Activated T-helper 17 cell treated with anti-CD3 and anti-CD28 coated beads, Interleukin-2, amount 50 U/mL, for 72 hours (primary cell): ENCODE results near the gene AKAP13. TPM values are rescaled to one million over a fixed set of nuclear protein-coding genes. Genes with fewer than 3 reads are reported as not detected.

Source experiments
- ATAC-seq: fragments of 150-1000 bp; cut with Tn5 transposase; replicated peaks from 2 replicates; pipeline ENCODE4 v1.10.0; 2021; ENCODE audit warnings: mild to moderate bottlenecking, moderate library complexity
- H3K27ac Mint-ChIP-seq: one replicate; pipeline ENCODE4 v1.8.0; 2022; ENCODE audit warnings: mixed read lengths
- H3K27me3 Mint-ChIP-seq: one replicate; pipeline ENCODE4 v1.8.0; 2022; ENCODE audit warnings: mixed read lengths
- H3K36me3 Mint-ChIP-seq: one replicate; pipeline ENCODE4 v1.8.0; 2022; ENCODE audit warnings: low read depth, mild to moderate bottlenecking, mixed read lengths
- H3K4me1 Mint-ChIP-seq: one replicate; pipeline ENCODE4 v1.8.0; 2022; ENCODE audit warnings: mixed read lengths
- H3K4me3 Mint-ChIP-seq: one replicate; pipeline ENCODE4 v1.8.0; 2022; ENCODE audit warnings: mild to moderate bottlenecking, mixed read lengths
- H3K9me3 Mint-ChIP-seq: one replicate; pipeline ENCODE4 v1.8.0; 2022; ENCODE audit warnings: mixed read lengths
- total RNA-seq, 2 donors: library from RNA; stranded (reverse); gene quantifications; one replicate each; pipeline ENCODE4 v1.2.3, GENCODE V29; 2022

The AKAP13 gene
- total RNA-seq, 2 donors from 2014 or later: 95.9 to 152 TPM

DNA sequence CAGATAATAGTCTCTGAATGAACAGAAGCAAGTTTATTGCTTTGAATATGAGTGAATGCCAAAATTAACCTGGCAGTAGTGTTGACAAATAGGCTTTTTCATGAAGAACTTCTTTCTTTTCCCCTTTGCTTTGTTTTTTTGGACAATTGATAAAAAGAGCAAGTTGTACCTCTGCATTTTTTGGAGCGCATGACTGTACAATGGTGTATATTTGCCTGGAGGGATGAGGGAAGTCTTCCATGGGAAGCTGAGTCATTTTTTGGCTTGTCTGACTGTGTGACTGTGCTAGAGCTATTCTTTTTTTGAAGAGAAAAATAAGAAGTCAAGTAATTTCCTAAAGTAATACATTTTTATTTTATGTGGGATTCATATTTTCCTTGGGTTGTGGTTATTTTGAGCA, 227.4 kb downstream of the AKAP13 start:
- Mint-ChIP-seq H3K4me3 (no peak overlapping the region), H3K36me3 (peaks cover 53% of the 10 kb centered on the region), H3K27ac (no peak overlapping the region), H3K4me1 (peaks cover 15% of the 10 kb centered on the region), H3K27me3 (no peaks in the 10 kb centered on the region), H3K9me3 (no peaks in the 10 kb centered on the region)
- ATAC-seq: peak; percentile 52

DNA sequence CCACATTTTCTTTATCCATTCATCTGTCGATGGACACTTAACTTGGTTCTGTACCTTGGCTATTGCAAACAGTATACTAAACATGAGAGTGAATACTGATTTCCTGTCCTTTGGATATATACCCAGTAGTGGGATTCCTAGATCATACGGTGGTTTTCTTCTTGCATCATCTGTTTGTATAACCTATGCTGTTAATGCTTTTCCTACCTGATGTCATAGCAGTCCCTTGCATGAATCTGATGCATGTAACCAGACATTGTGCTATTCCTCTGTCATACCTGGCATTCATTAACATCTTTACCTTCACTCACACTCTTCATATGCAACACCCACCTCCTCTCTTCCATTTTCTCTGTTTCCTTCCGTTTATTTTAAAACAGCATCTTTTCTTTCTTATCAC, 229.1 kb downstream of the AKAP13 start:
- no peak overlapping the region for H3K27ac Mint-ChIP-seq
- H3K4me3 Mint-ChIP-seq: no peak overlapping the region
- H3K9me3 Mint-ChIP-seq: no peaks in the 10 kb centered on the region
- peaks cover 39% of the 10 kb centered on the region for H3K36me3 Mint-ChIP-seq
- no peak for ATAC-seq
- peaks cover 10% of the 10 kb centered on the region for H3K4me1 Mint-ChIP-seq
- H3K27me3 Mint-ChIP-seq: no peaks in the 10 kb centered on the region

DNA sequence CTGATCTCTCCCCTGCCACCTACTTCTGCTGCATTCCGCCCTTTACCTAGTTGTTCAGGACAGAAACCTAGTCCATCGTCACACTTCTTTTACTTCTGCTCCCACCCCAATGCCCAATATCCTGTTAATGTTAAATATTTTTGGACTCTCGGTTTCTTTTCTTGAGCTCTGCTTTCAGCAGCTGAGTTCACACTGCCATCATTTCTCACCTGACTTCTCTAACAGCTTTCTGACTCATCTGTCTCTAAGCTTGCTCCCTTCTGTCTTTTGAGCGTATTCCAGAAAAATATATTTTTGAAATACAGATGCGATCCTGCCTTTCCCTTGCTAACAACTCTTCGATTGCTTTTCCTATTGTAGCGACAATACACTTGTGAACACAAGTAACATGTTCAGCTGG, 231.0 kb downstream of the AKAP13 start:
- peak overlapping the region; percentile 11 for H3K4me3 Mint-ChIP-seq
- H3K4me1 Mint-ChIP-seq: peaks cover 22% of the 10 kb centered on the region
- peaks cover 34% of the 10 kb centered on the region for H3K36me3 Mint-ChIP-seq
- H3K27me3 Mint-ChIP-seq: no peaks in the 10 kb centered on the region
- no peaks in the 10 kb centered on the region for H3K9me3 Mint-ChIP-seq
- no peak for ATAC-seq
- H3K27ac Mint-ChIP-seq: peak overlapping the region; percentile 51

DNA sequence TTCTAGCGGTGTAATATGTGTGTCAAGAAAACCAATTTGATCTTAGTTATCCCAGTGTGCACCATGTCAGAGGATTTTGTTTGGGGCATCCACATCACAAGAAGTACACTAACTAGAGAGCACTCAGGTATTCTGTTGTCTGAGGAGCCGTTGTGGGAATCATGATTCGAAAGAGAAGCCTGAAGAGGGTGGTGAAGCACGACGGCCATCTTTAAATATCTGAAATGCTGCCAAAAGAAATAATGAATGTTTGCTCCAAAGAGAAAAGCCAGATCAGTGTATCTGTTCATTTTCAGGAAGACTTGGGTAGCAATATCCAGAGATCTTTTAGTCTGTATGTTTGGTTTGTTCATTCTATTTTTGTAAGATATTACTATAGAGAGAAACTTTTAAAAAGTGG, 233.7 kb downstream of the AKAP13 start:
- Mint-ChIP-seq H3K27ac (no peak overlapping the region), H3K27me3 (no peaks in the 10 kb centered on the region), H3K4me3 (no peak overlapping the region), H3K9me3 (no peaks in the 10 kb centered on the region), H3K36me3 (peaks cover 20% of the 10 kb centered on the region), H3K4me1 (peaks cover 30% of the 10 kb centered on the region)
- no peak for ATAC-seq

DNA sequence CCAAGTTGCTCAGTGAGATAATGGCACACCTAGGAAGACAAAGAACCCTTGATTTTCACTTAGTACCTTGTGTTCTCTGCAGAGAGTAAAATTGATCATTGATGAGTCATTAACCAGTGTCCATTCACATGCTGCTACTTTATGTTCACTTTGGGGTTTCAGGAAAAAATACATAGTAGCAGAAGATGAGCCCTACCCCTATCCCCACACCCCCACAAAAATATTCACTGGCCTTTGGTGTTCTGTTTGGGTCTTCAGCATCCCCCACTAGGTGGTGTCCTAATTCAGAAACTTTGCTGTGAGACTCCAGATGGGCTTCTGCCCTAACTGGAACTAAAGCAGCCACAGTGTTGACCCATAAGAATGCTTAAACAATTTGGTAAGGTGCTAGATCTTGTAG, 235.5 kb downstream of the AKAP13 start:
- H3K27me3 Mint-ChIP-seq: no peaks in the 10 kb centered on the region
- H3K36me3 Mint-ChIP-seq: peaks cover 18% of the 10 kb centered on the region
- H3K4me1 Mint-ChIP-seq: peaks cover 29% of the 10 kb centered on the region
- H3K4me3 Mint-ChIP-seq: no peak overlapping the region
- H3K27ac Mint-ChIP-seq: no peak overlapping the region
- ATAC-seq: peak; percentile 11
- H3K9me3 Mint-ChIP-seq: no peaks in the 10 kb centered on the region

DNA sequence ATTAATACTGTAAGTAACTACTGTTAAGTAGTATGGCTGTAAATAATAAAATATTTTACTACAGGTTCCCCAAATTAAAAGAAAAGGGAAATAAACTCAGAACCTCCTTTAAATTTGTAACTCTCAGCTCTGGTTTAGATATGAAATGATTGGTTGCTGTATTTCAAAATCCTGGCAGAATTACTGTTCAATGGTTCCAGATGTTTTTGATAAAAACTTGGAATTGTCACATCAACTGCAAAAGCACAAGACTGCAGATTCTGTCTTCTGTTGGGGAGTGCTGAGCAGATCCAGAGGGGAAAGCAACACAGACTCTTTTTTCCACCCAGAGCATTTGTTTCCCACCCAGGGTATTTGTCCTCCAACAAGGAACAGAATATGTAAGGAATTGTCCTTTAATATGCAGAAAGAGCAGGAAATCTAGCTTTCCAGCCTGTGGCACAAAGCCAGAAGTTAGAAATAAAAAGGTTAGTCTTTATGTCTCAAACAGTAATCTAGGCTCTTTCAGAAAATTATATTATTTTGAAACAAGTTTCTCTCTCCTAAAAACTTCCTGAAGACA, 236.2 kb downstream of the AKAP13 start:
- H3K4me3 Mint-ChIP-seq: no peak overlapping the region
- ATAC-seq: no peak
- no peaks in the 10 kb centered on the region for H3K27me3 Mint-ChIP-seq
- peaks cover 22% of the 10 kb centered on the region for H3K4me1 Mint-ChIP-seq
- H3K36me3 Mint-ChIP-seq: peaks cover 11% of the 10 kb centered on the region
- no peak overlapping the region for H3K27ac Mint-ChIP-seq
- no peaks in the 10 kb centered on the region for H3K9me3 Mint-ChIP-seq

DNA sequence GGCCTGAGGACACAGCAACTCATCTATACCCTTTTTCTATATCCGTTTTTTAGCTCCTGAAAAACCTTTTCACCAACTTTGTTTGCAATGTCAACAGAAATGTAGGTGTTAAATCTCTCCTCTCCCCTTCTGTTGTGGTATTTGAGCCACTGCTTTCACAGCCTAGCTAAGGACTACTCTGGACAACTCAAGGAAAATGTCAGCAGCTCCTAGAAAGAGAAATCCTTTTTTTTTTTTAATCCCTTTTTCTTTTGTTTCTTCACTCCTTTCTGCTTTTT, 237.8 kb downstream of the AKAP13 start:
- Mint-ChIP-seq H3K27ac (no peak overlapping the region), H3K36me3 (peaks cover 11% of the 10 kb centered on the region), H3K4me3 (no peak overlapping the region), H3K4me1 (peaks cover 26% of the 10 kb centered on the region), H3K9me3 (no peaks in the 10 kb centered on the region), H3K27me3 (no peaks in the 10 kb centered on the region)
- no peak for ATAC-seq

DNA sequence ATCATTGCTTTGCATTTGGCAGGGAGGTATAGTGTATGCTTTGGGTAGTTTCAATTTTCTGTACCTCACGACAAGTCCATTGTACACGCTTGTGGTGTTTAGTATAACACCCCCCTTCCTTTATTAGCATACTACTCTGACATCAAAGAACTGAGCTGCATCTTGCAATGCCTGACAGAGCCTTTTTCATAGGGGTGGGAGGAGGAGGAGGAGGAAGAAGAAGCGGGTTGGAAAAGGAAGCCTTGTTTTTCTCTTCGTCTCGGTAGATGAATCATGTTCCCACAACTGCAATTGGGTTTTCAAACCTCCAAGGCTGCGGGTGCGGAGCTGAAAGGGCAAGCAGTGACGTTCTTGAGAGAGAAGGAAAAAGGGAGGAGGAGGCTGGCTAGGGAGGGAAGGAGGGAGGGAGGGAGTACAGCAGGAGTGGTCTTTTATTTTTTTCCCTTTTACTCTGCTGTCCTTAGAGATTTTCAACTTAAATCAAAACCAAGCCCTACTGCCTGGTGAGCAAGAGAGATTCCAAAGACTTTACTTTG, 238.6 kb downstream of the AKAP13 start:
- H3K9me3 Mint-ChIP-seq: no peaks in the 10 kb centered on the region
- no peak overlapping the region for H3K4me3 Mint-ChIP-seq
- H3K27me3 Mint-ChIP-seq: no peaks in the 10 kb centered on the region
- peak; percentile 87 for ATAC-seq
- no peak overlapping the region for H3K27ac Mint-ChIP-seq
- peaks cover 34% of the 10 kb centered on the region for H3K4me1 Mint-ChIP-seq
- H3K36me3 Mint-ChIP-seq: peaks cover 17% of the 10 kb centered on the region

DNA sequence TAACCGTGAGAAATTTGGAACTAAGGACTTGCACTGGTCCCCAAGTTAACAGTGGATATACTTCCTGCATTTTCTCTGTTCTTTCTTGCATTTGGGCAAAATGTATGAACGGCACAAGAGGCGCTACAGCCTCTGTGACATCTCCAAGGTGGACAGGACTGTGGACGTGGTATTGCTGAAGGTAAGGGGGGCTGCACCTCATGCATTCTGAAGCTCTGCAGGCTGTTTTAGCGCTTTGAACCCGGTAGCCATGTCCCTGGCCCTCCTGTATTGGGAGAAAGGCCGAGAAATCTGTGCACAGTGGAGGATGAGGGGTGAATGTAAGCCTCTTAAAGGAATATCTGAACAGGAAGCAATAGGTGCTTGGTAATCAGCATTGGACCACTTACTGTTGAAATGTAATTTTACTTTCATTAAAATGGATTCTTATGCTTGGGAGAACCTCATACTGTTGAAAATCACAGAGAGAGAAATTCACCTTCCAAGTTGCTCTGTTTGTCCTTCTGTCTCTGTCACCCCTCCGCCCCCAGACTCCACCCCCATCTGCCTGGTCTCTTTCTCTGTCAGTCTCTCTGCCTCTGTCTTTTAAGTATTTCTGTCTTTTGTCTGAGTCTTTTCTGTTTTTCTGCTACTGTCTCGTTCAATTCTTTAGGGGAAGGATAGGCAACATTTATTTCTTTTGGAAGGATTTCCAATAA, 239.7 kb downstream of the AKAP13 start:
- Mint-ChIP-seq H3K27ac (no peak overlapping the region), H3K27me3 (no peaks in the 10 kb centered on the region)

DNA sequence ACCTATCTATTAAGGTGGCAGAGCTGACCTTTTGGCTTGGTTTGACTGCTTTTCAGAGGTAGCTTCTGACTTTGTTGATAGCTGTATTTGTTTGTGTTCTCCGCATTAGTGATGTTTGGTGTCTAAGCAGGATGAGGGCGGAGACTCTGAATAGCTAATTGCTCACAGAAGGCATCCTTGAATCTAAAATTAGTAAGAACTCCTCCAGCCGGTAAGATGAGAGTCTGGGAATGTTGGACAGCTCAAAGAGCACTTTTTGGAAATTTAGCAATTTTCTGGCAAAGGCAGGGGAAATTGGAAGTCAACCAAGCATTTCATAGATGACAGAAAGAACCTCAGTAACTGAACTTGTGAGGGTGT, 240.3 kb downstream of the AKAP13 start:
- Mint-ChIP-seq H3K9me3 (no peaks in the 10 kb centered on the region), H3K36me3 (peaks cover 15% of the 10 kb centered on the region), H3K27ac (no peak overlapping the region), H3K4me3 (no peak overlapping the region), H3K27me3 (no peaks in the 10 kb centered on the region), H3K4me1 (peaks cover 38% of the 10 kb centered on the region)
- ATAC-seq: peak; percentile 20

More for the DNA sequence above, 239.7 kb downstream of the AKAP13 start:
- H3K4me3 Mint-ChIP-seq: no peak overlapping the region
- peaks cover 38% of the 10 kb centered on the region for H3K4me1 Mint-ChIP-seq
- H3K36me3 Mint-ChIP-seq: peaks cover 12% of the 10 kb centered on the region
- ATAC-seq: no peak
- H3K9me3 Mint-ChIP-seq: no peaks in the 10 kb centered on the region

DNA sequence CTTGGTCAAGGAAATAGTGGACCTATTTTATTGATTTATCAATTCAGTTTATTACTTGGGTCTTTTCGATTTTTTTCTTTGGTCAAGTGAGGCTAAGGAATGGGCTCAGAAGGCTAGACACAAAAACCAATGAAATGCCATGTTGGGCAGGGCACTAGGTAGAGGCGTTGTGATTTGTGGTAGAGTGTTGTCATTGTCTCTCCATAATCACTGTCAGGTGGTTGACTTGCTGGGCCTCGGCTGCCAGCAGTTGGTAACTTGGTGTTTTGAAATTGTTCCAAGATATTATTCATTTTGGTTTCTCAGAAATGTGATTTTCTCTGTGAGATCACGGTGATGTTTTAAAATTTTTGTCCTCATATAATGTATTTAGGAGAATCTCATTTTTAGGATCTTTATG, 240.7 kb downstream of the AKAP13 start:
- no peak overlapping the region for H3K27ac Mint-ChIP-seq
- no peaks in the 10 kb centered on the region for H3K9me3 Mint-ChIP-seq
- H3K4me3 Mint-ChIP-seq: no peak overlapping the region
- H3K36me3 Mint-ChIP-seq: peaks cover 19% of the 10 kb centered on the region
- ATAC-seq: peak; percentile 35
- H3K4me1 Mint-ChIP-seq: peaks cover 39% of the 10 kb centered on the region
- H3K27me3 Mint-ChIP-seq: no peaks in the 10 kb centered on the region

DNA sequence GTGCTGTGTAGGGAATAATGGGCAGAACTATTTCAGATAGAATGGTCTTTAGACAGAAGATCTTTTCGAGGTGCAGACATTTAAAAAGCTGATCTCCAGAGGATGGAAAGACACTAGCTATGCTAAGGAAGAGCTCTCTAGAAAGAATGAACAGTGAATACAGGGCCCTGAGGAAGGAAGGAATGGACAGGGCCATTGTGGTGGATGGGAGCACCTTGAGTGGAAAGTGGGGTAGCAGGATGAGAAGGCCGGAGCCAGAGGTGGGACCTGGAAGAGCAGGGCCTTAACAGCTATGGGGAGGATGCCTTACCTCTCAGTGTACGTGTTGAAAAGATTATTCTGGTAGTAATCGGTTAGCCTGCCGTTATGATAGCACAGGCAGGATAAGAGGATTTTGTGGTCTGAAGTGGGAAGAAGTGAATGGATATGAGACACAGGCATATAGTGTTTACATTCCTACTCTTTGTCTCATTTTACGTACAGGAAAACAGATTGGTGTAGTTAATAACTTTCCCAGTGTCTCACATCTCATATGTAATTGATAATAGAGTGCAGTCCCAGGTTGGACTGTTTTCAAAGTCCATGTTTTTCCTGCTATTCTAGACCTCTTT, 241.9 kb downstream of the AKAP13 start:
- Mint-ChIP-seq H3K27ac (no peak overlapping the region), H3K9me3 (no peaks in the 10 kb centered on the region), H3K27me3 (no peaks in the 10 kb centered on the region), H3K4me3 (no peak overlapping the region), H3K36me3 (peaks cover 31% of the 10 kb centered on the region), H3K4me1 (peaks cover 47% of the 10 kb centered on the region)
- no peak for ATAC-seq

DNA sequence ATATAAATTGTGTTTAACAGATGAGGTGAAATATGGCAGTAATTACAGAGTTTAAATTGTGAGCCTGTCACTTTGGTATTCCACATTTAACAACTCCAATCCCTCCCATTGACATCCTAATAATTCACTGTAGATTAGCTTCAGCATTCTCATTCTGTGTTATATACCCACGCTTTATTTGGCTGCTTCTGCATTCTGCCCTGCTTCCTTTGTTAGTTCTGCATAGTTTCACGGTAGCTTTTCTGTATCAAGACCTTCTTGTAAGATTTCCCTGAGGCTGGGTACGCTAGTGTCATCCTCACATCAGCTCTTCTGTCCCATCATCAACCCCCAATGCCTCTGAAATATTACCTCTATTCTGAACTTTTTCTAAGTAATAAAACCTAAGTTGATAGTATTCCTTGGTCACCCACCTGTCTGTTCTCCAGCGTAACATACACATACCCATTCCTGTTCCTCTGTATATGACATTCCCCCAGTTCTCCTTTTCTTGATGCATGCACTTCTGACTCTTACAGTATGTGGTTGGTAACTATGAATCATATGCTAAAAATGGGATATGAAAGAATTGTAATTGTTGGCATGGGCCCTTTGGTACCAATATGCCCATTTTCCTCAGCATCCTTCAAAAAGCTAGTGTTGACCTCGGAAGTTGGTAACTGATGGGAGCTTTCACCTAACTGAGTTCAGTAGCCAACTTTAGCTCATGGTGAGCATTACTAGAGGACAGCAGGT, 243.1 kb downstream of the AKAP13 start:
- Mint-ChIP-seq H3K4me1 (peaks cover 43% of the 10 kb centered on the region), H3K27ac (peak overlapping the region; percentile 86), H3K4me3 (no peak overlapping the region), H3K27me3 (no peaks in the 10 kb centered on the region), H3K36me3 (peaks cover 42% of the 10 kb centered on the region), H3K9me3 (no peaks in the 10 kb centered on the region)
- ATAC-seq: peak; percentile 10

DNA sequence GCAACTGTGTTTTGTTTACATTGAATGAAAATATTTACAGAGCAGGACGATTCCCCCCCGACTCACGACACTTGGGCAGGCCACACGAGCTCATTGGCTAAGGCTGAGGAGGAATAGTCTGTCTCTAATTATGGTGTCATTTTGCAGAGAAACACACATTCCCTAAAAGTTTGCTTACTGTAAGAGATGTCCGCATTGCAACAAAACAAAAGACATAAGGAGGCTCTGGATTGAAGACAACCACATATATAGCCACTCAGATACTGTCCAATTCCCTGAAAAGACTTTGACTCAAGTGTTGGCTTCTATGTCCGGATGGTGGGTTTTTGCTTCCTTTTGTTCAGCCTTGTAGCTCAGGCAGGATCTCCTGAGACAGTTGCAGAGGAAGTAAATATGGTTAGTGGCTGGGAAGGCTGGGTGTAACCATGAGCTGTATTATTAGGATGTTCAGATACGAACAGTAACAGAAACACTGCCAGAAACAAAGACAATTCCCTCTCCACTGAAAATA, 243.9 kb downstream of the AKAP13 start:
- Mint-ChIP-seq H3K4me3 (no peak overlapping the region), H3K36me3 (peaks cover 49% of the 10 kb centered on the region), H3K27me3 (no peaks in the 10 kb centered on the region), H3K4me1 (peaks cover 48% of the 10 kb centered on the region), H3K9me3 (no peaks in the 10 kb centered on the region), H3K27ac (peak overlapping the region; percentile 86)
- ATAC-seq: no peak
